ENCODE results near the gene TMEM63A.

The TMEM63A gene

DNA sequence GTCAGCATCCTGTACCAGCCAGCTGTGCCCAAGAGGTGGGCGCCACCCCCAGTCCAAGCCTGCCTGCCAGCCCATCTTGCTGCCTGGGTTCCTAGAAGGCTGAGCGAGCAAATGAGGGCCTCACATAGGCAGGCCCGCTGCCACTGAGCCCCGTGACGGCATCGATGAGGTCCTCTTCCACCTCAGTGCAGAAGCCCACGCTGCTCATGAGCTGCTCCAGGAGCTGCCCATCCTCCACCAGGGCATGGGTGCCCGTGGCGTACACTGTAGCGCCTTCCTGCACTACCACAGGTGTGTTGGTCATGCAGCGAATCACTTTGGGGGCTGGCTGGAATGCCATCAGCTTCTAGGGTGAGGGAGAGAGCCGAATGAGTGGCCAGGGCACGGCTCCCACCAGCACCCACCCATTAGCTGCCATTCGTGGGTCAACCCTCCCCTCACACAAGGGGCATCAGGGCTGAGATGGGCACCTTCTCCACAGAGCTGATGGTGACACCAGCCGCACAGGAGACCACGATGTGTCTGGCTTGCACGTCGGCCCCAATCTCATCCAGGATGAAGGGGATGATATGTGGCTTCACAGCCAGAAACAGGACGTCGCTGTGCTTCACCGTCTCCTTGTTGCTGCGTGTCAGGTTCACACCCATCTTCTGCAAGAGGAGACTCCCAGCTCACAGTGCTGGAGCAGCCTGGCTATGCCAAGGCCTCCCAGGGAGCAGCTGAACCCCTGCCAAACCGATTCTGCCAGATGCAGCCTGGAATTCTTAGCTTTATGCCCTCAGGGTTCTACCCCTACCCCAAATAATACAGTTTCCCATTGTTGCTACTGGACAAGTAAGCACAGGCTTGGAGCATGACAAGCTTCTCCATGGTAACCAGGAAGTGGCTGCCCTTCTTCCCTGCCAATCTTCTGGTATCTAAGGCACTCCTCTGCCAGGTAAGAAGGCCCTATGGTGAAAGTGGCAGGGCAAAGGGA is 39.8 kb upstream of the TMEM63A start:
- DNase-seq (ENCODE audit: insufficient read length, low spot score) (no peak), FAIRE-seq (no peak)
- no peak for TF ChIP-seq POLR2AphosphoS5 (IDR thresholded peaks at IDR 0.05; ENCODE audit: low read depth, low read length)
- no peak for TF ChIP-seq PAX5 (IDR thresholded peaks at IDR 0.05; ENCODE audit: insufficient read depth, low read length, severe bottlenecking)
- no peak for TF ChIP-seq POU2F2 (IDR thresholded peaks at IDR 0.05; ENCODE audit: low read depth, low read length)
- no peak for TF ChIP-seq SPI1 (IDR thresholded peaks at IDR 0.05; ENCODE audit: low read depth, low read length)
- TF ChIP-seq TAF1 (IDR thresholded peaks at IDR 0.05; ENCODE audit: low read depth, low read length), result no peak

DNA sequence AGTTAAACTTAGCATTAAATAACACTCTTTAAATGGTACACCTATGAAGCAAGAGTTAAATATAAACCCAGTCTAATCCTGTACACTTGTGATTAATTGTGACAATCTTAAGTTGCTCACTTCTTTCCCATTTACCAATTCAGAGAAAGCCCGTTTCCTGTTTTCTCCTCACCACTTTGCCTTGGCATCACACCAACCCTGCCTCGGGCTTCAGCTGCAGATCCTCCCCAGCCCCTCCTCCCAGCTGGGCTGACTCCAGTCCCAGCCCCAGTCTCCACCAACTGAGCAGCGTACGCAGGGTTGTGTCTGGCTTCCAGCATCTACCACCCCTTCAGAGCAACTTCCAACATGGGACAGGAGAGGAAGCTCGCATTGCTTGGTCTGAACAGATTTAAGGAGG is 37.7 kb upstream of the TMEM63A start:
- no peak for DNase-seq (ENCODE audit: insufficient read length, low spot score)
- no peak for FAIRE-seq
- TF ChIP-seq POLR2AphosphoS5 (IDR thresholded peaks at IDR 0.05; ENCODE audit: low read depth, low read length) (no peak), POLR2A (IDR thresholded peaks at IDR 0.05; ENCODE audit: low read depth, low read length) (no peak), SPI1 (IDR thresholded peaks at IDR 0.05; ENCODE audit: low read depth, low read length) (peak; percentile 55), PAX5 (IDR thresholded peaks at IDR 0.05; ENCODE audit: insufficient read depth, low read length, severe bottlenecking) (no peak), POU2F2 (IDR thresholded peaks at IDR 0.05; ENCODE audit: low read depth, low read length) (no peak)

DNA sequence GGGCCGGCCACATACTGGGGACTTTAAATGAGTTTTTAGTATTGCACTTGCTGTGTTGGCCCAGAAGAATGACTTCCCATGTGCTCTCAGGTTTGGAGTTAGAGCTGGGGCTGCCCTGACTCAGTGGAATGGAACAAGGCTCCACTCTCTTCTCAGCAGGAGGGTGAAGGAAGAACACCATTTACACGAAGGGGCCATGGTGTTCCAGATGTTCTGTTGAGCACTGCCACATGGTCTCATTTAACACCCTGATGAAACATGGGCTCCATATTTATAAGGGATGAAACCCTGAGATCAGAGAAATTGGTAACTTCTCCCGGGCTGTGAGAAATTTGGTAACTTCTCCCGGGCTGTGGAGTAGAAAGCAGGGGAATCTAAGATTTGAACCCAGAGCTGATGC is 36.1 kb upstream of the TMEM63A start:
- FAIRE-seq, result no peak
- no peak for DNase-seq (ENCODE audit: insufficient read length, low spot score)
- TF ChIP-seq PAX5 (IDR thresholded peaks at IDR 0.05; ENCODE audit: insufficient read depth, low read length, severe bottlenecking), result no peak
- no peak for TF ChIP-seq TAF1 (IDR thresholded peaks at IDR 0.05; ENCODE audit: low read depth, low read length)
- TF ChIP-seq POLR2A (IDR thresholded peaks at IDR 0.05; ENCODE audit: low read depth, low read length), result no peak
- TF ChIP-seq SPI1 (IDR thresholded peaks at IDR 0.05; ENCODE audit: low read depth, low read length), result no peak
- no peak for TF ChIP-seq POLR2AphosphoS5 (IDR thresholded peaks at IDR 0.05; ENCODE audit: low read depth, low read length)
- TF ChIP-seq POU2F2 (IDR thresholded peaks at IDR 0.05; ENCODE audit: low read depth, low read length), result no peak

DNA sequence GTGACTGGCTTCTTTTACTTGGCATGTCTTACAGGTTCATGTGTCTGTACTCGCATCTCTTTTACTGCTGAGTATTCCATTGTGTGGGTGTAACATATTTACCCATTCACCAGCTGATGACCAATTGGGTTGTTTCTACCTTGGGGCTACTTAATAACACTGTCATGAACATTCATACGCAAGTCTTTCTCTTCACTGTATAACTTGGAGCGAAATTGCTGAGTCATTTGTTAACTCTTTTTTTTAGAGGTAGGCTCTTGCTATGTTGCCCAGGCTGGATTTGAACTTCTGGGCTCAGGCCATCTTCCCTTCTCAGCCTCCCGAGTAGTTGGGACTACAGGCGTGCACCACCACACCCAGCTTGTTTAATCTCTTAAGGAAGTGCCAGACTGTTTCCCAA is 35.4 kb upstream of the TMEM63A start:
- FAIRE-seq (peak; percentile 16), DNase-seq (ENCODE audit: insufficient read length, low spot score) (no peak)
- no peak for TF ChIP-seq PAX5 (IDR thresholded peaks at IDR 0.05; ENCODE audit: insufficient read depth, low read length, severe bottlenecking)
- no peak for TF ChIP-seq POU2F2 (IDR thresholded peaks at IDR 0.05; ENCODE audit: low read depth, low read length)
- TF ChIP-seq POLR2A (IDR thresholded peaks at IDR 0.05; ENCODE audit: low read depth, low read length), result no peak
- TF ChIP-seq POLR2AphosphoS5 (IDR thresholded peaks at IDR 0.05; ENCODE audit: low read depth, low read length), result no peak
- TF ChIP-seq TAF1 (IDR thresholded peaks at IDR 0.05; ENCODE audit: low read depth, low read length), result no peak
- TF ChIP-seq SPI1 (IDR thresholded peaks at IDR 0.05; ENCODE audit: low read depth, low read length), result no peak

DNA sequence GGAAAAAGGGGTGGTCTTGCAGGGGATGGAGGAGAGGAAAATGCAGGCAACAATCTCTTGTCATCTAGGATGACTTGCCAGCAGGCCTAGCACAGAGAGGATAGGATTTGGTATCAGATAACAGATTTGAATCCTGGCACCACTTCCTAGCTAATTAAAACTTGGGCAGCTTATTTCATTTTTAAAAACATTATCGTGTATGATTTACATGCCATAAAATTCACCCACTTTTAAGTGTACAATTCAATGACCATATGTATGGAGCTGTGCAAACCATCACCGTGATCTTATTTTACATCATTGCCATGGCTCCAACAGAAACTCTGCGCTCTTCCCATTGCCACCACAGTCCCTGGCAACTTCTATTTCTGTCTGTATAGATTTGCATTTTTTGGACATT is 34.9 kb upstream of the TMEM63A start:
- FAIRE-seq (peak; percentile 23), DNase-seq (ENCODE audit: insufficient read length, low spot score) (no peak)
- TF ChIP-seq POLR2A (IDR thresholded peaks at IDR 0.05; ENCODE audit: low read depth, low read length), result no peak
- TF ChIP-seq TAF1 (IDR thresholded peaks at IDR 0.05; ENCODE audit: low read depth, low read length), result no peak
- TF ChIP-seq SPI1 (IDR thresholded peaks at IDR 0.05; ENCODE audit: low read depth, low read length), result no peak
- no peak for TF ChIP-seq POLR2AphosphoS5 (IDR thresholded peaks at IDR 0.05; ENCODE audit: low read depth, low read length)
- no peak for TF ChIP-seq PAX5 (IDR thresholded peaks at IDR 0.05; ENCODE audit: insufficient read depth, low read length, severe bottlenecking)
- TF ChIP-seq POU2F2 (IDR thresholded peaks at IDR 0.05; ENCODE audit: low read depth, low read length), result no peak

DNA sequence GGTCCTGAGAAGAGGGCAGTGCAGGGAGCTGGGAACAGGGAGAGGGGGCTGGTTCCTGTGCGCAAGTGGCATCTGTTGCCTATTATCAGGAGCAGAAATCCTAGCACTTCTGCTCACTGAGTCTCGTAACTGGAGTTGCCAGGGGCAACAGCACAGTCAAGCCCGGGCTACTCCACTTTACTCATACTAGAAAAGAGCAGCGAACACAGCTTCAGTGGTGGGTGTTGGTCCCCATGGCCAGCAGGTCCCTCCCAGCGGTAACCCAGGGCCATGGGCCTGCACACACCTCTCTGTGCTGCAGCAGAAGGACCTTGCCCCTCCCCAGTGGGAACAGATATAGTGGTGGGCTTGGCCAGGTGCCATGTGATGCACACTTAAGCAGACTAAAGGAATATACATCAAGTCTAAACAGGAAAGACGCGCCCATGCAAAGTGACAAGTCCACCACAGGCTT is 33.4 kb upstream of the TMEM63A start:
- no peak for FAIRE-seq
- DNase-seq (ENCODE audit: insufficient read length, low spot score), result no peak
- TF ChIP-seq SPI1 (IDR thresholded peaks at IDR 0.05; ENCODE audit: low read depth, low read length) (no peak), POLR2A (IDR thresholded peaks at IDR 0.05; ENCODE audit: low read depth, low read length) (no peak), PAX5 (IDR thresholded peaks at IDR 0.05; ENCODE audit: insufficient read depth, low read length, severe bottlenecking) (no peak), POLR2AphosphoS5 (IDR thresholded peaks at IDR 0.05; ENCODE audit: low read depth, low read length) (no peak), POU2F2 (IDR thresholded peaks at IDR 0.05; ENCODE audit: low read depth, low read length) (no peak), TAF1 (IDR thresholded peaks at IDR 0.05; ENCODE audit: low read depth, low read length) (no peak)

DNA sequence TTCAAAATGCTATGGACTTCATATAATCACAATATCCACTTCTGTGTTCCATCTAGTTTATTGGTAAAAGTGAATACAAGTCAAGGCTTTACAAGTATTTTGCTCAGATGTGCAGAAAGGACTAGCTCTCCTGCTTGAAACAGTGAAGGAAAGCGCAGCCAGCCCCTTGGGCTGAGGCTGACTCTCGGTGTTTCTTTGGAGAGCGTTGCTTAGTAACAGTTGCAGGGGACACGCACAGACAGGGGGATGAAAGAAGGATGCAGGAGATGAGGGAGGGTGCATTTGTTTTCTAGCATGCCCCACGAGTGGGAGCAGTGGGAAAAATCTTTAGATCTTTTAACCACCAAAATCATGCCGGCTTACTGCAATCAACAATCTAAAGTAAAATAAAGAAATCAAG is 32.8 kb upstream of the TMEM63A start:
- FAIRE-seq (no peak), DNase-seq (ENCODE audit: insufficient read length, low spot score) (no peak)
- TF ChIP-seq POU2F2 (IDR thresholded peaks at IDR 0.05; ENCODE audit: low read depth, low read length), result no peak
- no peak for TF ChIP-seq SPI1 (IDR thresholded peaks at IDR 0.05; ENCODE audit: low read depth, low read length)
- no peak for TF ChIP-seq POLR2A (IDR thresholded peaks at IDR 0.05; ENCODE audit: low read depth, low read length)
- no peak for TF ChIP-seq POLR2AphosphoS5 (IDR thresholded peaks at IDR 0.05; ENCODE audit: low read depth, low read length)
- no peak for TF ChIP-seq PAX5 (IDR thresholded peaks at IDR 0.05; ENCODE audit: insufficient read depth, low read length, severe bottlenecking)
- TF ChIP-seq TAF1 (IDR thresholded peaks at IDR 0.05; ENCODE audit: low read depth, low read length), result no peak

DNA sequence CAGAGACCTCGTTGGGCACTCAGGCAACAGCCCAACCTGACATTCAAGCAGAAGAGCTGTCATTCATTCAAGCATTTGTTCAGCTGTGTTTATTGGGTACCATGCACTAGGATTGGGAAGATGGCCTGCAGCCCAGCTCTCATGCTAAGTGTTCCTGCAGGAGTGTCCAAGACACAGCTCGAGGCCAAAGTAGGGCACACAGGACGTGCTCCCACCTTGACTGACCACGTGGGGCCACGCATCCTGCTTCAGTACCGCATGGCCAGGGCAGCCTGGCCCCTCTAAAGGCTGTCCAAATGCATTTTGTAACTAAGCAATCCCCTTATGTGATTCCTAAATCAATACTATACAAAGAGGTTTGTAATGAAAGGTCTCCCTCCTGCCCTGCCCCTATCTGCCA is 32.2 kb upstream of the TMEM63A start:
- TF ChIP-seq POU2F2 (IDR thresholded peaks at IDR 0.05; ENCODE audit: low read depth, low read length) (no peak), POLR2A (IDR thresholded peaks at IDR 0.05; ENCODE audit: low read depth, low read length) (no peak), POLR2AphosphoS5 (IDR thresholded peaks at IDR 0.05; ENCODE audit: low read depth, low read length) (no peak), SPI1 (IDR thresholded peaks at IDR 0.05; ENCODE audit: low read depth, low read length) (no peak)
- DNase-seq (ENCODE audit: insufficient read length, low spot score) (no peak), FAIRE-seq (no peak)

DNA sequence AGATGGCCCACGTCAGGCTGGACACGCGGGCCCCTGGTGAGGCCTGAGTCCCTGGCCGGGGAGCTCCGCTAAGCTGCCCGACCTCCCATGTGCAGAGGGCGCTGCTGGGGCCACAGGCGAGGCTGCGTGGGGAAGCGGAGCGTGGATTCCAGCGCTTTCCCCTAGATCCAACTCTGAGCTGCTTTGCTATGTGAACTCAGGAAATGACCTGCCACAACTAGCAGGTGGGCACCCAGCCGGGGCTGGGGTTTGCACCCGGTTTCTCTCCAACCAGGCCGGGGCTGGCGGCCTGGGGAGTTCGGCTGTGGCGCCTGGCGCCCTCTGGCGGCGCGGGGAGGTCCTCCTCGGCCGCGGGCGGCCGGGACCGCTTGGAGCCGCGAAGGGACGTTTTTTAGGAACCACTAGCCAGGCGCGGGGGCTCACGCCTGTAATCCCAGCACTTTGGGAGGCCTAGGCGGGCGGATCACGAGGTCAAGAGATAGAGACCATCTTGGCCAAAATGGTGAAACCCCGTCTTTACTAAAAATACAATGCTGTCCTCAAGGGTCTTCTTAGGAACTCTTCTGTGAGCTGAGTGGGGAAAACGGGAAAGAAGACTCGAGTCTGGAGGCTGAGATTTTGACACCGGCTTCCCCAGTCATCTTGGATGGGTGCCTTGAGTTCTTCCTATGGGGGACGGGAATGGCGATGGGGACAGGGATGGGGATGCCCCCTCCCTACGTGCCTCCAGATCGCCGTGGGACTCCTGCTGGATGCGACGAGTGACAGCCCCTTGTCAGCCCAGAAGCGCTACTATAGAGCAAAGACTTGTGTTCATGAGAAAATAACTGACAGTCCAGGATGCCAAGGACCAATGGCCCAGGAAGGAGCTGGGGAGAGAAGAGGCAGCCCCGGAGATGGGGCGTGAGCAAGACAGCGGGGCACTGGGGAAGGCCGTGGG is 29.3 kb upstream of the TMEM63A start:
- no peak for TF ChIP-seq POLR2AphosphoS5 (IDR thresholded peaks at IDR 0.05; ENCODE audit: low read depth, low read length)
- TF ChIP-seq SPI1 (IDR thresholded peaks at IDR 0.05; ENCODE audit: low read depth, low read length), result no peak
- no peak for TF ChIP-seq POLR2A (IDR thresholded peaks at IDR 0.05; ENCODE audit: low read depth, low read length)
- no peak for TF ChIP-seq TAF1 (IDR thresholded peaks at IDR 0.05; ENCODE audit: low read depth, low read length)
- no peak for TF ChIP-seq PAX5 (IDR thresholded peaks at IDR 0.05; ENCODE audit: insufficient read depth, low read length, severe bottlenecking)
- no peak for TF ChIP-seq POU2F2 (IDR thresholded peaks at IDR 0.05; ENCODE audit: low read depth, low read length)
- DNase-seq (ENCODE audit: insufficient read length, low spot score) (peak; percentile 64), FAIRE-seq (no peak)

All from GM12891 (cell line).